Neuronal stem cell (in vitro differentiated cells): ENCODE measurements around the gene SEC31A.

Experiments used
- DNase-seq: peaks from one replicate; pipeline ENCODE4 v3.0.0-alpha.2; 2013; ENCODE audit warnings: low spot score
- H2AFZ ChIP-seq: one replicate; pipeline ENCODE4 v1.6.1; 2013; ENCODE audit warnings: mild to moderate bottlenecking, low read length, inconsistent platforms
- H2AK5ac ChIP-seq: 2 replicates; pipeline ENCODE4 v1.6.1; 2013; ENCODE audit warnings: low read depth, mild to moderate bottlenecking, inconsistent platforms, low read length, moderate library complexity, mixed read lengths
- H2BK120ac ChIP-seq: 2 replicates; pipeline ENCODE4 v1.6.1; 2013; ENCODE audit warnings: low read depth, mild to moderate bottlenecking, inconsistent platforms, low read length, moderate library complexity, mixed read lengths
- H2BK12ac ChIP-seq: one replicate; pipeline ENCODE4 v1.6.1; 2013; ENCODE audit warnings: low read length, inconsistent platforms
- H2BK15ac ChIP-seq: 2 replicates; pipeline ENCODE4 v1.6.1; 2013; ENCODE audit warnings: mild to moderate bottlenecking, low read length, inconsistent platforms, mixed read lengths
- H2BK5ac ChIP-seq: one replicate; pipeline ENCODE4 v1.6.1; 2013; ENCODE audit warnings: inconsistent platforms, mild to moderate bottlenecking, low read length, moderate library complexity
- H3K14ac ChIP-seq: one replicate; pipeline ENCODE4 v1.6.1; 2013; ENCODE audit warnings: low read length, inconsistent platforms
- H3K18ac ChIP-seq: 2 replicates; pipeline ENCODE4 v1.6.1; 2013; ENCODE audit warnings: low read length, inconsistent platforms
- H3K23ac ChIP-seq: 2 replicates; pipeline ENCODE4 v1.6.1; 2013; ENCODE audit warnings: low read depth, mild to moderate bottlenecking, mixed read lengths, low read length, inconsistent platforms; ENCODE audit not compliant: poor library complexity
- H3K27ac ChIP-seq: replicated peaks from 3 replicates; pipeline ENCODE4 v1.5.1; 2013; ENCODE audit warnings: low read length, inconsistent platforms
- H3K27me3 ChIP-seq, 3 experiments: 2 replicates each; pipeline ENCODE4 v1.6.1; 2013; ENCODE audit warnings: low read length in 3 of 3, mild to moderate bottlenecking in 2 of 3, inconsistent platforms in 1 of 3, low read depth in 1 of 3, mixed read lengths in 1 of 3, moderate library complexity in 1 of 3; ENCODE audit not compliant: control insufficient read depth in 3 of 3, insufficient read depth in 3 of 3
- H3K36me3 ChIP-seq, 2 donors: replicated peaks in 1 of 2; 2 replicates each; pipeline ENCODE4 v1.6.1; 2013; ENCODE audit warnings: low read length in 2 of 2; ENCODE audit not compliant: control insufficient read depth in 2 of 2, insufficient read depth in 2 of 2
- H3K4ac ChIP-seq: 2 replicates; pipeline ENCODE4 v1.6.1; 2013; ENCODE audit warnings: inconsistent platforms, mild to moderate bottlenecking, low read length, moderate library complexity
- H3K4me1 ChIP-seq, 2 donors: 1 replicate in 1 of 2; 2 replicates in 1 of 2; pipeline ENCODE4 v1.6.1; 2013; ENCODE audit warnings: low read length in 2 of 2, low read depth in 1 of 2; ENCODE audit not compliant: control insufficient read depth in 2 of 2, insufficient read depth in 1 of 2
- H3K4me2 ChIP-seq: one replicate; pipeline ENCODE4 v1.6.1; 2013; ENCODE audit warnings: mild to moderate bottlenecking, low read length, inconsistent platforms; ENCODE audit not compliant: insufficient read depth, poor library complexity, severe bottlenecking
- H3K4me3 ChIP-seq, 2 donors: 2 replicates each; pipeline ENCODE4 v1.5.1; 2013; ENCODE audit warnings: low read length in 2 of 2, mild to moderate bottlenecking in 2 of 2, inconsistent platforms in 1 of 2, moderate library complexity in 1 of 2
- H3K79me1 ChIP-seq: one replicate; pipeline ENCODE4 v1.6.1; 2013; ENCODE audit warnings: low read depth, mild to moderate bottlenecking, inconsistent platforms, low read length, moderate library complexity
- H3K9ac ChIP-seq: one replicate; pipeline ENCODE4 v1.6.1; 2013; ENCODE audit warnings: mild to moderate bottlenecking, low read depth, low read length, inconsistent platforms; ENCODE audit not compliant: poor library complexity
- H3K9me3 ChIP-seq, 2 donors: replicated peaks in 1 of 2; 2 replicates each; pipeline versions ENCODE3 to v1.6.1; 2013; ENCODE audit warnings: low read length in 2 of 2, mild to moderate bottlenecking in 2 of 2, inconsistent platforms in 1 of 2, low read depth in 1 of 2, mixed read lengths in 1 of 2, moderate library complexity in 1 of 2; ENCODE audit not compliant: control insufficient read depth in 2 of 2, insufficient read depth in 1 of 2
- H4K8ac ChIP-seq: one replicate; pipeline ENCODE4 v1.6.1; 2013; ENCODE audit warnings: low read depth, mild to moderate bottlenecking, inconsistent platforms, low read length, moderate library complexity
- H4K91ac ChIP-seq: one replicate; pipeline ENCODE4 v1.6.1; 2013; ENCODE audit warnings: low read length, low read depth, mild to moderate bottlenecking, inconsistent platforms; ENCODE audit not compliant: poor library complexity
- WGBS, 2 donors: extraction: QIAGEN DNeasy Blood & Tissue Kit; methylation state at CpG; one replicate each; pipeline ENCODE4 v1.1.7; 2013; ENCODE audit warnings: missing lambda C conversion rate in 2 of 2, mixed read lengths in 1 of 2; ENCODE audit not compliant: insufficient read length in 2 of 2, insufficient replicate concordance in 1 of 2; ENCODE audit errors: extremely low coverage in 2 of 2; 5-methylcytosine and 5-hydroxymethylcytosine counted together

SEC31A gene

GRCh38 chr4:82905205-82905604, 14.3 kb upstream of the SEC31A start:
- H2BK15ac ChIP-seq = no peak overlapping the region
- H2AK5ac ChIP-seq = no peak overlapping the region
- no peak overlapping the region for H3K4me2 ChIP-seq
- no peak overlapping the region for H3K4ac ChIP-seq
- no peak overlapping the region for H3K14ac ChIP-seq
- no peak overlapping the region for H2BK5ac ChIP-seq
- H3K18ac ChIP-seq = no peak overlapping the region
- H4K8ac ChIP-seq = no peak overlapping the region
- no peaks in the 10 kb centered on the region for H3K27me3 ChIP-seq
- no peaks in the 10 kb centered on the region for H3K79me1 ChIP-seq
- no peak for DNase-seq
- no peak overlapping the region for H2BK12ac ChIP-seq
- no CpG with 5 or more reads among the region's 2 CpGs for WGBS, 2 donors
- H2BK120ac ChIP-seq = no peak overlapping the region
- H3K9ac ChIP-seq = no peak overlapping the region
- H3K4me3 ChIP-seq = no peak overlapping the region
- H3K9me3 ChIP-seq = no peaks in the 10 kb centered on the region
- H2AFZ ChIP-seq = no peak overlapping the region
- no peak overlapping the region for H3K27ac ChIP-seq
- no peak overlapping the region for H3K23ac ChIP-seq
- peaks cover 4 to 65% of the 10 kb centered on the region in 2 donors for H3K36me3 ChIP-seq
- no peaks in the 10 kb centered on the region for H3K4me1 ChIP-seq
- no peak overlapping the region for H4K91ac ChIP-seq

GRCh38 chr4:82903737-82904136, 12.8 kb upstream of the SEC31A start:
- Histone ChIP-seq H3K36me3 (peaks cover 4 to 58% of the 10 kb centered on the region in 2 donors), H3K4me1 (no peaks in the 10 kb centered on the region), H2BK5ac (no peak overlapping the region), H3K9ac (no peak overlapping the region), H2AFZ (no peak overlapping the region), H3K4ac (no peak overlapping the region), H2AK5ac (no peak overlapping the region), H3K4me3 (no peak overlapping the region), H3K27me3 (no peaks in the 10 kb centered on the region), H3K9me3 (no peaks in the 10 kb centered on the region), H2BK12ac (no peak overlapping the region), H3K79me1 (no peaks in the 10 kb centered on the region), H2BK120ac (no peak overlapping the region), H3K4me2 (no peak overlapping the region), H3K18ac (no peak overlapping the region), H3K14ac (no peak overlapping the region), H3K23ac (no peak overlapping the region), H4K91ac (no peak overlapping the region), H4K8ac (no peak overlapping the region), H3K27ac (no peak overlapping the region), H2BK15ac (no peak overlapping the region)
- no peak for DNase-seq
- no CpG with 5 or more reads among the region's 5 CpGs for WGBS, 2 donors

GRCh38 chr4:82901183-82901718, 10.3 kb upstream of the SEC31A start:
- H2BK12ac ChIP-seq = no peak overlapping the region
- H2BK120ac ChIP-seq = no peak overlapping the region
- no peak overlapping the region for H4K91ac ChIP-seq
- H2AK5ac ChIP-seq = no peak overlapping the region
- H3K27ac ChIP-seq = peak overlapping the region; percentile 94
- H4K8ac ChIP-seq = no peak overlapping the region
- WGBS, 2 donors = no CpG with 5 or more reads among the region's 8 CpGs
- H3K27me3 ChIP-seq = no peaks in the 10 kb centered on the region
- peaks cover 2 to 58% of the 10 kb centered on the region in 2 donors for H3K36me3 ChIP-seq
- H2BK5ac ChIP-seq = no peak overlapping the region
- H3K23ac ChIP-seq = no peak overlapping the region
- no peak overlapping the region for H2BK15ac ChIP-seq
- peak overlapping the region; percentile 96 for H3K9ac ChIP-seq
- peak overlapping the region; percentile 94 for H2AFZ ChIP-seq
- H3K4ac ChIP-seq = no peak overlapping the region
- H3K18ac ChIP-seq = peak overlapping the region; percentile 94
- no peaks in the 10 kb centered on the region for H3K9me3 ChIP-seq
- no peak overlapping the region for H3K14ac ChIP-seq
- peak overlapping the region; percentile 65 for H3K4me2 ChIP-seq
- DNase-seq = no peak
- H3K4me1 ChIP-seq = peaks cover 0 to 7% of the 10 kb centered on the region in 2 donors
- H3K4me3 ChIP-seq = peak overlapping the region; percentile 89 to 91
- no peaks in the 10 kb centered on the region for H3K79me1 ChIP-seq

GRCh38 chr4:82900411-82901182, 9.6 kb upstream of the SEC31A start, which contains the start of gene THAP9:
Gene THAP9 (plus strand): TSS chr4:82900735. CDS start chr4:82900803, 68 bp downstream.
- H3K27me3 ChIP-seq = no peaks in the 10 kb centered on the region
- no peaks in the 10 kb centered on the region for H3K9me3 ChIP-seq
- H3K4me1 ChIP-seq = peaks cover 0 to 7% of the 10 kb centered on the region in 2 donors
- H3K4ac ChIP-seq = no peak within 1 kb of the TSS
- H3K27ac ChIP-seq = peak within 1 kb of the TSS; percentile 94
- H3K4me2 ChIP-seq = peak within 1 kb of the TSS; percentile 65
- H3K18ac ChIP-seq = peak within 1 kb of the TSS; percentile 97
- H2AFZ ChIP-seq = peak within 1 kb of the TSS; percentile 94
- DNase-seq = peak; percentile 96
- no peak within 1 kb of the TSS for H2BK12ac ChIP-seq
- peak within 1 kb of the TSS; percentile 56 for H3K14ac ChIP-seq
- no CpG with 5 or more reads among the region's 67 CpGs for WGBS, 2 donors
- H3K4me3 ChIP-seq = peak within 1 kb of the TSS; percentile 91
- peak within 1 kb of the TSS; percentile 76 for H3K23ac ChIP-seq
- peaks cover 2 to 58% of the 10 kb centered on the region in 2 donors for H3K36me3 ChIP-seq
- no peak within 1 kb of the TSS for H4K91ac ChIP-seq
- no peak within 1 kb of the TSS for H2BK120ac ChIP-seq
- H2BK5ac ChIP-seq = peak within 1 kb of the TSS; percentile 90
- H3K9ac ChIP-seq = peak within 1 kb of the TSS; percentile 96
- H2AK5ac ChIP-seq = no peak within 1 kb of the TSS
- H4K8ac ChIP-seq = no peak within 1 kb of the TSS
- H2BK15ac ChIP-seq = no peak within 1 kb of the TSS
- H3K79me1 ChIP-seq = no peaks in the 10 kb centered on the region
